ENCODE data around the gene KLHL17. TPM values are rescaled to one million over a fixed set of nuclear protein-coding genes. Genes with fewer than 3 reads are reported as not detected.

The KLHL17 gene
- total and polyA plus RNA-seq, 2 experiments from 2014 or later = 5.5 to 19.2 TPM

- Histone ChIP-seq H3K9me3 (ENCODE audit: low read depth) (no peaks in the 10 kb centered on the region), H3K9me2 (ENCODE audit: insufficient read depth) (no peaks in the 10 kb centered on the region), H3K4me2 (ENCODE audit: unreplicated experiment) (no peak overlapping the region), H3K4me3 (no peak overlapping the region), H3K4me1 (ENCODE audit: insufficient read depth) (0 out of 2 replicates have a peak, but pooled peaks cover 9% of the 10 kb centered on the region), H2AFZ (no peak overlapping the region), H3K36me3 (ENCODE audit: low read depth) (no peaks in the 10 kb centered on the region), H3F3A (ENCODE audit: insufficient read depth) (no peaks in the 10 kb centered on the region), H3K9ac (no peak overlapping the region), H3K27ac (no peak overlapping the region), H4K20me1 (ENCODE audit: insufficient read depth) (no peaks in the 10 kb centered on the region), H3K79me2 (ENCODE audit: insufficient read depth) (no peaks in the 10 kb centered on the region), H3K27me3 (replicated peaks; ENCODE audit: insufficient read depth) (no peaks in the 10 kb centered on the region)
- WGBS, 2 experiments (ENCODE audit: low coverage in 1 of 2, low lambda C conversion rate in 2 of 2, missing lambda C conversion rate in 2 of 2) = 76 to 79% methylated on average over 15 of the region's 15 CpGs
- in situ Hi-C loops (cut with MboI) = no loop called here
- TF ChIP-seq EZH2 (IDR thresholded peaks at IDR 0.05; ENCODE audit: insufficient read depth, poor library complexity, severe bottlenecking) = no peak
- TF ChIP-seq EZH2phosphoT487 (IDR thresholded peaks at IDR 0.05; ENCODE audit: insufficient read depth, low read depth) = no peak
- DNase-seq = no peak
Measured at GRCh38 chr1:969260-969855, 9.0 kb downstream of the KLHL17 start.

- no peaks in the 10 kb centered on the region for H3F3A ChIP-seq (ENCODE audit: insufficient read depth)
- no peaks in the 10 kb centered on the region for H3K27me3 ChIP-seq (replicated peaks; ENCODE audit: insufficient read depth)
- no peak for DNase-seq
- TF ChIP-seq EZH2phosphoT487 (IDR thresholded peaks at IDR 0.05; ENCODE audit: insufficient read depth, low read depth) = no peak
- no peak for TF ChIP-seq EZH2 (IDR thresholded peaks at IDR 0.05; ENCODE audit: insufficient read depth, poor library complexity, severe bottlenecking)
- 33 to 34% methylated on average over 25 to 26 of the region's 33 CpGs for WGBS, 2 experiments (ENCODE audit: low coverage in 1 of 2, low lambda C conversion rate in 2 of 2, missing lambda C conversion rate in 2 of 2)
- H3K4me3 ChIP-seq = no peak overlapping the region
- in situ Hi-C loops (cut with MboI) = no loop called here
- H3K4me2 ChIP-seq (ENCODE audit: unreplicated experiment) = no peak overlapping the region
- no peaks in the 10 kb centered on the region for H3K36me3 ChIP-seq (ENCODE audit: low read depth)
- no peaks in the 10 kb centered on the region for H4K20me1 ChIP-seq (ENCODE audit: insufficient read depth)
- no peaks in the 10 kb centered on the region for H3K79me2 ChIP-seq (ENCODE audit: insufficient read depth)
- no peak overlapping the region for H3K9ac ChIP-seq
- H3K9me3 ChIP-seq (ENCODE audit: low read depth) = no peaks in the 10 kb centered on the region
- no peak overlapping the region for H3K27ac ChIP-seq
- no peaks in the 10 kb centered on the region for H3K9me2 ChIP-seq (ENCODE audit: insufficient read depth)
- H3K4me1 ChIP-seq (ENCODE audit: insufficient read depth) = 0 out of 2 replicates have a peak, but pooled peaks cover 9% of the 10 kb centered on the region
- no peak overlapping the region for H2AFZ ChIP-seq
Measured at GRCh38 chr1:970242-970972, 10.0 kb downstream of the KLHL17 start.

- no peaks in the 10 kb centered on the region for H3K9me2 ChIP-seq (ENCODE audit: insufficient read depth)
- no peak overlapping the region for H3K9ac ChIP-seq
- H3K4me2 ChIP-seq (ENCODE audit: unreplicated experiment) = no peak overlapping the region
- no peaks in the 10 kb centered on the region for H3K79me2 ChIP-seq (ENCODE audit: insufficient read depth)
- no peak for DNase-seq
- no peaks in the 10 kb centered on the region for H3F3A ChIP-seq (ENCODE audit: insufficient read depth)
- no peaks in the 10 kb centered on the region for H3K27me3 ChIP-seq (replicated peaks; ENCODE audit: insufficient read depth)
- in situ Hi-C loops (cut with MboI) = no loop called here
- no peak overlapping the region for H3K4me3 ChIP-seq
- WGBS, 2 experiments (ENCODE audit: low coverage in 1 of 2, low lambda C conversion rate in 2 of 2, missing lambda C conversion rate in 2 of 2) = 58 to 67% methylated on average over 19 to 39 of the region's 42 CpGs
- H3K9me3 ChIP-seq (ENCODE audit: low read depth) = no peaks in the 10 kb centered on the region
- 0 out of 2 replicates have a peak, but pooled peaks cover 3% of the 10 kb centered on the region for H3K4me1 ChIP-seq (ENCODE audit: insufficient read depth)
- no peak for TF ChIP-seq EZH2 (IDR thresholded peaks at IDR 0.05; ENCODE audit: insufficient read depth, poor library complexity, severe bottlenecking)
- TF ChIP-seq EZH2phosphoT487 (IDR thresholded peaks at IDR 0.05; ENCODE audit: insufficient read depth, low read depth) = no peak
- H2AFZ ChIP-seq = no peak overlapping the region
- no peaks in the 10 kb centered on the region for H3K36me3 ChIP-seq (ENCODE audit: low read depth)
- H3K27ac ChIP-seq = no peak overlapping the region
- H4K20me1 ChIP-seq (ENCODE audit: insufficient read depth) = no peaks in the 10 kb centered on the region
Measured at GRCh38 chr1:970973-971730, 10.8 kb downstream of the KLHL17 start.

DNA sequence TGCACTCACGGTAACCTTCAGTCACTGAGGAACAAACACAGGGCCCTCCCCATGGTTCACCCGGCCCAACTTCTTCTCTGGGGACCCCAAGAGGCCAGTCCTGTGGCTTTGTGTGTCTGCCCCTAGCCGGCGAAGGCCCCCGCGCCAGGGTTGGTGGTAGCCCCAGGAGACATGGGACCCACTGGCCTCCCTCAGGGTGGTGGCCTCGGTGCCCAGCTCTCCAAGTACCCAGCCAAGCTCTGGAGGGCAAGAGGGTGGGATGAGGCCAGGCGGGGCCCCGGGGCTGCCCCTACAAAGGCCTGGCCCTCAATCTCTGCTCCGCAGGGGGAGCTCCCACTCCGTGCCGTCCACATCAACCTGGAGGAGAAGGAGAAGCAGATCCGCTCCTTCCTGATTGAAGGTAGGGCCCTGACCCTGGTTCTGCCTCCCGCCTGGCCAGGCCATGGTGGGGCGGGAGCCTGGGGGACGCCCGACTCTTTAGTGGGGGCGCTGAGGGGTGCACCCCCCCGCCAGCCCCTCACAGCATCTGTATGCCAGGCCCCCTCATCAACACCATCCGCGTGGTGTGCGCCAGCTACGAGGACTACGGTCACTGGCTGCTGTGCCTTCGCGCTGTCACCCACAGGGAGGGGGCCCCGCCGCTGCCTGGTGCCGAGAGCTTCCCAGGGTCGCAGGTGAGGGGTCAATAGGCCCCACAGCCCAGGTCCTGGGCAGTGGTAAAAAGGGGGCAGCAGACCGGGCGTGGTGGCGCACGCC is 11.5 kb downstream of the KLHL17 start:
- no peaks in the 10 kb centered on the region for H3K27me3 ChIP-seq (replicated peaks; ENCODE audit: insufficient read depth)
- WGBS, 2 experiments (ENCODE audit: low coverage in 1 of 2, low lambda C conversion rate in 2 of 2, missing lambda C conversion rate in 2 of 2) = 84 to 91% methylated on average over 27 to 33 of the region's 34 CpGs
- H3K4me2 ChIP-seq (ENCODE audit: unreplicated experiment) = no peak overlapping the region
- TF ChIP-seq EZH2 (IDR thresholded peaks at IDR 0.05; ENCODE audit: insufficient read depth, poor library complexity, severe bottlenecking) (no peak), EZH2phosphoT487 (IDR thresholded peaks at IDR 0.05; ENCODE audit: insufficient read depth, low read depth) (no peak)
- no peaks in the 10 kb centered on the region for H3K79me2 ChIP-seq (ENCODE audit: insufficient read depth)
- no peak overlapping the region for H2AFZ ChIP-seq
- H3K36me3 ChIP-seq (ENCODE audit: low read depth) = no peaks in the 10 kb centered on the region
- no peaks in the 10 kb centered on the region for H3F3A ChIP-seq (ENCODE audit: insufficient read depth)
- H3K9me2 ChIP-seq (ENCODE audit: insufficient read depth) = no peaks in the 10 kb centered on the region
- no peak overlapping the region for H3K27ac ChIP-seq
- no peak overlapping the region for H3K4me3 ChIP-seq
- in situ Hi-C loops (cut with MboI) = no loop called here
- no peak overlapping the region for H3K9ac ChIP-seq
- H3K4me1 ChIP-seq (ENCODE audit: insufficient read depth) = no peaks in the 10 kb centered on the region
- no peaks in the 10 kb centered on the region for H4K20me1 ChIP-seq (ENCODE audit: insufficient read depth)
- no peaks in the 10 kb centered on the region for H3K9me3 ChIP-seq (ENCODE audit: low read depth)
- no peak for DNase-seq

All from GM23248 (cell line).